Esophagus muscularis mucosa (tissue), 4 donors: ENCODE results near the gene TMA7. TPM values are rescaled to one million over a fixed set of nuclear protein-coding genes. Genes with fewer than 3 reads are reported as not detected.

ENCODE experiments used
- DNase-seq: peaks from one replicate; pipeline ENCODE4 v3.0.0-alpha.2; 2017; ENCODE audit errors: extremely low spot score
- H3K27ac ChIP-seq, 4 donors: fragments of 200-600 bp; sonication (generic); replicated peaks in 1 of 4; 1 replicate in 3 of 4; 2 replicates in 1 of 4; pipeline ENCODE4 v1.5.1; 2016 to 2019; ENCODE audit warnings: mild to moderate bottlenecking in 1 of 4
- H3K27me3 ChIP-seq, 4 donors: fragments of 200-600 bp; sonication (generic); one replicate each; pipeline versions ENCODE4 v1.5.1 to v1.6.0; 2016 to 2019
- H3K36me3 ChIP-seq, 4 donors: fragments of 200-600 bp; sonication (generic); one replicate each; pipeline ENCODE4 v1.5.1; 2016 to 2019
- H3K4me1 ChIP-seq, 4 donors: fragments of 200-600 bp; sonication (generic); one replicate each; pipeline ENCODE4 v1.5.1; 2016 to 2019
- H3K4me3 ChIP-seq, 4 donors: fragments of 200-600 bp; sonication (generic); 1 replicate in 2 of 4; 2 replicates in 2 of 4; pipeline ENCODE4 v1.5.1; 2016 to 2019; ENCODE audit warnings: mild to moderate bottlenecking in 4 of 4, moderate library complexity in 1 of 4
- H3K9me3 ChIP-seq, 4 donors: fragments of 200-600 bp; sonication (generic); 1 replicate in 3 of 4; 2 replicates in 1 of 4; pipeline ENCODE4 v1.5.1; 2016 to 2019
- CTCF ChIP-seq, 3 experiments: fragments of 200-600 bp in 2 of 3; fragments of 450-650 bp in 1 of 3; sonication (generic) in 2 of 3; IDR thresholded peaks; one replicate each; pipeline ENCODE4 v1.5.1; 2017 to 2019; ENCODE audit warnings: antibody characterized with exemption in 3 of 3, mild to moderate bottlenecking in 2 of 3, moderate library complexity in 1 of 3
- EP300 ChIP-seq: sonication (generic); formaldehyde crosslinking; IDR thresholded peaks from one replicate; pipeline ENCODE4 v1.6.1; 2017; ENCODE audit warnings: antibody characterized with exemption
- POLR2A ChIP-seq: fragments of 450-650 bp; IDR thresholded peaks from one replicate; pipeline ENCODE4 v1.6.1; 2017; ENCODE audit warnings: antibody characterized with exemption, moderate library complexity, mild to moderate bottlenecking, low read depth
- POLR2AphosphoS5 ChIP-seq, 2 donors: sonication (generic); formaldehyde crosslinking; IDR thresholded peaks; one replicate each; pipeline ENCODE4 v1.6.1; 2017; ENCODE audit warnings: antibody characterized with exemption in 2 of 2
- WGBS: methylation state at CpG from one replicate; pipeline ENCODE4 v1.1.5; 2018; 5-methylcytosine and 5-hydroxymethylcytosine counted together
- intact Hi-C: fragments of 100-400 bp; cut with DNase I; formaldehyde crosslinking; loops from one replicate; pipeline ENCODE4 v1.15.1; 2023
- total RNA-seq, 4 donors: library from RNA; depleted of rRNA; stranded (reverse); fragments of >200 nt; gene quantifications; one replicate each; pipeline versions ENCODE4 v1.1.0 to v1.2.1, GENCODE V29; 2016

The TMA7 gene
- total RNA-seq, 4 donors from 2014 or later = 167 to 270 (median 205) TPM

DNA sequence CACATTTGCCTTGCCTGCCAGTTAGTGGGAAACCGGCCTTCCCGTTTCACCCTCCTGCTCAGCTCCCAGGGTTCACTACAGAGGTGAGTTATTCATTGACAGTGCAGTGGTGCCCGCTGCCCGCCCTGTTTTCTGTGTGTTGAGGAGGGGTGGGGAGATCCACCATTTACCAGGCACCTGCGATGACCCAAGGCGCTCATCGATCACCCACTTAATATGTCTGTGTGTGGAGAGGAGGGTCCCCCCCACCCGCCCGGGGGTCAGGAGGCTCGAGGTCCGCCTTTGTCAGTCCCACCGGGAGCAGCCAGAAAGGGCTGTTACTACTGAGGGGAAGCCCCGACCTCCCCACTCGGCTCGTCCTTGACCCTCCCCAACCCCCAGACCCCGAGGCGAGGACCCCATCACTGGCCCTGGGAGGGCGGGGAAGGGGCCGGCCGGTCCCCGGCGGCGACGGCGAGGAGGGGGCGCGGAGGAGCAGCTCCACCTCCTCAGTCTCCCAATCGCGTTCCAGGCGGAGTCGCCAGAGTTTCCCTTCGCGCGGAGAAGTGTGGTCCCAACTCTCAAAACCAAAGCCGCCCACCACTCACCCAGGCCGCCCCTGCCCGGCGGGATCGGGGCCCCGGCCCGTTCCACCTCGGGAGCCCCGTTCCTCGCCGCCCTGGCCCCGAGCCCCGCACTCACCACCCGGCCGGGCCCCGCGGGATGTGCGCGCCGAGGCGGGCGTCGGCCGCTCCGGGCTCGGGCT, 11.3 kb upstream of the TMA7 start:
- no peaks in the 10 kb centered on the region for H3K9me3 ChIP-seq
- no peaks in the 10 kb centered on the region for H3K27me3 ChIP-seq
- H3K4me3 ChIP-seq = peak overlapping the region; percentile 77 to 92 (median 86)
- 18% methylated on average over 4 of the region's 60 CpGs for WGBS
- intact Hi-C loops = no loop called here
- H3K4me1 ChIP-seq = peaks cover 62 to 89% (median 84%) of the 10 kb centered on the region in 4 donors
- DNase-seq = no peak
- peaks cover 0 to 22% (median 18%) of the 10 kb centered on the region in 4 donors for H3K36me3 ChIP-seq
- H3K27ac ChIP-seq = peak overlapping the region; percentile 93 to 99 (median 98)
- TF ChIP-seq POLR2AphosphoS5 (IDR thresholded peaks at IDR 0.05) (peak; percentile 47 to 85), EP300 (no peak)

DNA sequence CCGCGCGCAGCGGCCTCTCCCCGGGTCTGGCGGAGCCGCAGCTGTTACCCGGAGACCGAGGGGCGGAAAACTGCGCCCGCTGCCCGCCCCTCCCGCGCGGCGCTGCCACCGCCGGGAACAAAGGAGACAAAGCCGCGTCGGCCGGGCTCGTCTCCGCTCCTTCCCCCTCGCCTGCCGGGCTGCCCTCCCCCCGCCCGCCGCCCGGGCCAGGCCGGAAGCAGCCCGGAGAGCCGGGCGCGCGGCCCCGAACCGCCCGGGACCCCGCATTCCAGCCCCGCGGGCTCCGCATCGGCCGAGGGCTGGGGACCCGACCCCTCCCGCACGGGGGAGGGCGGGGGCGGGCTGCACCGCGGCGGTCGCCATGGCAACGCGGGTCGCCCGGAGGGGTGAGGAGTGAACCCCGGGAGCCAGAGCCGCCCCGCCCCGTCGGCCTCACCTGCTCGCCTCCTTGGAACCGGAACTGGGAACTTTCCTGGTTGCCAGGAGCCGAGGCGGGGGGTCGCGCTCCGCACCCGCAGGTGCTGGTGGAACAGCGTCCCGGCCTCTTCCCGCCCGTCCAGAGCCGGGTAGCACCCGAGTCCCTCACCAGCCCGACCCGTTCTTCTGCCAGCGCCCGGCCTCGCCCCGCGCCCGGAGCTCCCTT, 10.6 kb upstream of the TMA7 start:
- intact Hi-C loops = no loop called here
- Histone ChIP-seq H3K4me3 (peak overlapping the region; percentile 77 to 92 (median 86)), H3K9me3 (no peaks in the 10 kb centered on the region), H3K27ac (peak overlapping the region; percentile 93 to 99 (median 98)), H3K27me3 (no peaks in the 10 kb centered on the region), H3K4me1 (peaks cover 59 to 89% (median 84%) of the 10 kb centered on the region in 4 donors), H3K36me3 (peaks cover 0 to 17% (median 14%) of the 10 kb centered on the region in 4 donors)
- peak in 1 of 2 donors; percentile 45 for TF ChIP-seq POLR2AphosphoS5 (IDR thresholded peaks at IDR 0.05)
- no peak for TF ChIP-seq EP300
- no peak for TF ChIP-seq POLR2A
- TF ChIP-seq CTCF (IDR thresholded peaks at IDR 0.05) = no peak
- DNase-seq = no peak
- WGBS = under 1% methylated on average over 12 of the region's 86 CpGs

DNA sequence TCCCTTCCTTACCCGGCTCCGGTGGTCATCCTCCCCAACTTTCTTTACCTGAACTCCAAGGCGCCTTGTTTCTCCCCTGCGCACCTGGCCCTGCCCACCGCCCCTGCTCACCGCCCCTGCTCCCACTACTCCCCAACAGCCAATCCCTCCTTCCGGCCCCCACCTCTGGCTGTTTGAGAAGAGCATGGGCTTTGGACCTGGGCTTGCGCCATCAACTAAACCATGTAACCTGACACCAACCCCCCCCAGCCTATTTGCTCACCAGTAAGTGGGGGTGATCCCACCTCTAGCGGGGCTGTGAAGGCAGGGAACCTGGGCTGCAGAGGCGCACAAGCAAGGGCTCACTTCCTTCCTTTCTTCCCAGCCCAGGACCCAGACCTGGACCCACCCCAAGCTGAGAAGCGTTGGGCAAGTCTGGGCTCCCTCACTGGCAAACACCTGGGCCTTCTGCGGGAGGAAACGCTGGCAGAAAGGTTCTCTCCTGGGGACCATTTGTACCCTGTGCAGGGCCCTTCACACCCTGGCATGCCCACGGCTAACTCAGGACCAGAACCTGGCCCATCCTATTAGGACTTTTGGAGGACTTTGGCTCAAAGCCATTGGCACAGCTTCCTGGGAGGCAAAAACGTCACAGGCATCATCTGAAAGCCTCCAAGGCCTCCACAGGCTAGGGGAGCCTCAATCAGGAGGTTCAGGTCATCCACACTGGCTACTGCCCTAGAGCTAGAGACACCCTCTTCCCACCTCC, 9.9 kb upstream of the TMA7 start, which contains the start of gene PLXNB1:
PLXNB1 (minus strand) TSS at position 127 of the 748 bp plus-strand sequence. CDS start 5,475 bp downstream, outside the sequence.
- Histone ChIP-seq H3K27ac (peak within 1 kb of the TSS; percentile 93 to 99 (median 98)), H3K4me3 (peak within 1 kb of the TSS; percentile 77 to 92 (median 86)), H3K4me1 (peaks cover 59 to 89% (median 84%) of the 10 kb centered on the region in 4 donors), H3K27me3 (no peaks in the 10 kb centered on the region), H3K36me3 (peaks cover 0 to 17% (median 14%) of the 10 kb centered on the region in 4 donors), H3K9me3 (no peaks in the 10 kb centered on the region)
- peak; percentile 97 for DNase-seq
- WGBS = 16% methylated on average over 14 of the region's 15 CpGs
- intact Hi-C loops = no loop called here
- TF ChIP-seq CTCF (IDR thresholded peaks at IDR 0.05) = no peak
- no peak for TF ChIP-seq EP300
- TF ChIP-seq POLR2A = peak; percentile 33
- peak; percentile 53 to 84 for TF ChIP-seq POLR2AphosphoS5 (IDR thresholded peaks at IDR 0.05)

- Histone ChIP-seq H3K4me1 (peaks cover 55 to 89% (median 84%) of the 10 kb centered on the region in 4 donors), H3K36me3 (peaks cover 0 to 17% (median 14%) of the 10 kb centered on the region in 4 donors), H3K4me3 (peak overlapping the region in 3 of 4 donors; percentile 82 to 92 (median 89)), H3K27ac (peak overlapping the region; percentile 93 to 99 (median 98)), H3K9me3 (no peaks in the 10 kb centered on the region), H3K27me3 (no peaks in the 10 kb centered on the region)
- DNase-seq = no peak
- intact Hi-C loops = no loop called here
- 71% methylated on average over 1 of the region's 1 CpG for WGBS
- TF ChIP-seq CTCF (IDR thresholded peaks at IDR 0.05) (no peak), POLR2A (no peak), EP300 (no peak), POLR2AphosphoS5 (IDR thresholded peaks at IDR 0.05) (no peak)
Measured at GRCh38 chr3:48430708-48431101, 9.4 kb upstream of the TMA7 start.
